RKO (cell line): ENCODE data around the gene IPCEF1.

Experiments
- DNase-seq: peaks from one replicate; pipeline ENCODE4 v3.0.0-alpha.2; 2016; ENCODE audit warnings: low spot score

Gene IPCEF1

DNA sequence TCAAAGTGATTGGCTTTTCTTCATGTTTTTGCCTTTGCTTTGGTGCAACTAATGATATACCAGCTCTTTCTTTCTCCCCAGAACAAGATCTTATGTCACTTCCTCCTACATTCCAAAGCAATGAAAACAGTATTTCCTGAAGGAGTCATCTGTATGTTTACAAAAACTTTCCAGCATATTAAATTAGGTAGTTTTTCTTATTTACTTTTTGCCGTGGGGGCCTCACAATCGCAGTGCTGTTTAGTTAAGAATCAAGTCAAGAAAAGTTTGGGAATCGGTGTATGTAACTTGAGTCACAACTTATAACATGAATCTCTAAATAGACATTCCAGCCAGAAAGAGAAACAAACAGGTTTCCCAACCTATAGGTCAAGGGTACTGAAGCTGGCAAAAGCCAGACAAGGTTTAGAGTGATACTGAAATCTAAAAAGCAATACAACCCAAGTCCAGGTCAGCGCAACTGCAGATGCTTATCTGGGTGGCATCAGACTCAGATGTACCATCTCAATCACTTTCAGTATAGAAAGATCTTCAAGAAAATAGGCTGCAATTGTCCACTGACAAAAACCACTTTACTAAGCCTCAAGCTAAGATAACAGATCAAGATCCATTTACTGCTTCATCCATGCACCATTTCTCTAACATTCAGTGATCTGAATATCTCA is 63.6 kb downstream of the IPCEF1 start:
- DNase-seq = peak; percentile 35

DNA sequence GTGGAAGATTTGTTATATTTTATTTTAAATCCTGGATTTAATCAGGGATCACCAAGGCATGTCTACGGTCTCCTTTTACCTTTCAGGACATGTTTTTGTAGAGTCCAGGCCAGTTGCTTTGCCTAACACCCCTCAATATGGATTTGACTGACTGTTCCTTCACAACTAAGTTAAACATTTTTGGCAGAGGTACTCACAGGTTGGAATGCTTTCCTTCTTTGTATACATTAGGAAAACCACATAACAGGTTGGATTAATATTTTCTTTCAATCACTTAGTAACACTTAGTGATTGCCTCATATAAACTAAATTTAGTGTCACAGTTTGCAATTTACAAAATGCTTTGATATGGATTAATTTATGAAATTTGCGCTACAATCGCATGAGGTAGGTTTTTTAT is 64.5 kb downstream of the IPCEF1 start:
- no peak for DNase-seq

DNA sequence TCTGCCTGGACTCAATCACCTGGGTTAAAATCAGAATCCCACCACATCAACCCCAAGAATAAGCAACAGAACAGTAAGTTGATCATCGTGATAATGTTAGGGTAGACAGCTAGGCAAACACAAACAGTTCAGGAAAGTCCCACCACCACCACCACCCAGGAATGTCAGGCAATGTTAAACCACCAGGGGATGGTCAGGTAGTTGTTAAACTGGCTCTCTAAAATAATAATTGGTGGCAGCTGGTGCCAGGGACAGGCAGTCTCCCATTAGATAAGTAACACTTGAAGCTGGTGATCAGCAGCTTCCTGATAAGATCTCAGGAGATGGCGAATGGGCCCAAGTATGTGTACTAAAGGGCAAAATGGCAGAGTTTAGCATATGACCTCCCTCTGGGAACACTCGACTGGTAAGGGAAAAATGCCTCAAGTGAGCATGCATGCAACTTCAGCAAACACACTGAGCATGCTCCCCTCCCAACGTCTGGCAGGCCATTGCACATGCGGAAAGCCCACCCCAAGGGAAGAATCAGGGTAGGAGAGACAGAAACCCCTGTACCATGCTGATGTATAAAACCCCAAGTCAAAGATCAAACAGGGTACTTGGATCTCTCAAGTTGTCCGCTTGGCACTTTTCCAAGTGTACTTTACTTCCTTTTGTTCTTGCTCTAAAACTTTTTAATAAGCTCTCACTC is 66.6 kb downstream of the IPCEF1 start:
- no peak for DNase-seq

DNA sequence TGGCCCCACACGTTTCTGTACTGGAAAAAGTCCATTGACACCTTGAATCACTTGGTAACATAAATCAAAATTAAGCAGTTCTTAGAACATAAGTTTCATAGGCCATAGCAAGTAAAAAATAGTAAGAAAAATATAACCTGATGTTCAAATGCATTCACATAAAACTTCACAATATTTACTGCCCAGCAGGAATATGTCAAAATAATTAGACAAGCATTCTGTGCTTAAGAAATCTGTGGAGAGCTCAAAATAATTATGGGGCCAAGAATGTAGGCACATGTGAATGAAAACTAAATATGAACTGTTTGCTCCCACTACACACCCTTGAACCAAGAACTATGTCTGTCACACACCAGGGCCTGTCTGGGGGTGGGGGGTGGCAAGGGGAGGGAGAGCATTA is 70.8 kb downstream of the IPCEF1 start:
- no peak for DNase-seq

DNA sequence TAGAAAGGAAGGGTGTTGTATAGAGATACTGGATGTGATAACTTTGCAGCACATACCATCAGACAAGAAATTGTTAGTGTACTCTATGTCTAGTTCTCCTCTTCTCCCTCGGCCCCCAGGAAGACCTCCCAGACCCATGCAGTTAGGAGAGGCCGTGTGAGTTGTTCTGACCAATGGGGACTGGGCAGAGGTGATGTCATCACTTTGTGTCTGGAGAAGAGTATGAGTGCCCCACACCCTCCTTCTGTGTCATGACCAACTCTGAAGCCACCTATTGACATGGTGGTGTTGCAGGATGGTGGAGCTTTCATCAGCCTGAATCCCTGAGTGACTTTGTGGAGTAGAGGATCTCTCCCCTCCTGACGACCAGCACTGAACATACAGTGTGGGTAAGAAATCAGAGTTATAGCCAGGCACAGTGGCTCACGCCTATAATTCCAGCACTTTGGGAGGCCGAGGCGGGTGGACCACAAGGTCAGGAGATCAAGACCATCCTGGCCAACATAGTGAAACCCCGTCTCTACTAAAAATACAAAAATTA is 72.2 kb downstream of the IPCEF1 start:
- no peak for DNase-seq

DNA sequence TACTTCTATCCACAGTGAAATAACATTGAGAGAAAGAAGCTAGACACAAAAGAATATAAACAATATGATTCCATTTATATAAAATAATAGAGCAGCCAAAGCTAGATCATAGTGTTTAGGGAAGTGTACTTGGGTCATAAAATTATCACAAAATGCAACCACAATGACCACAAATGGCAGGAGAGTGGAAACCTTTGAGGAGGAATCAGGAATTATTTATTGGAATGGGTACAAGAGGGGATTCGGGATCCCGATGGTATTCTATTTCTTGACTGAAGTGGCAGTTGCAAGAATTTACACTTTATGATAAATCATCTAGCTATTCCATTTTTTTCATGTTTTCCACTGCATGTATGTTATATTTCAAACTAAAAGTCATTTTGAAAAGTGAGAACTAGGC is 76.1 kb downstream of the IPCEF1 start:
- no peak for DNase-seq

DNA sequence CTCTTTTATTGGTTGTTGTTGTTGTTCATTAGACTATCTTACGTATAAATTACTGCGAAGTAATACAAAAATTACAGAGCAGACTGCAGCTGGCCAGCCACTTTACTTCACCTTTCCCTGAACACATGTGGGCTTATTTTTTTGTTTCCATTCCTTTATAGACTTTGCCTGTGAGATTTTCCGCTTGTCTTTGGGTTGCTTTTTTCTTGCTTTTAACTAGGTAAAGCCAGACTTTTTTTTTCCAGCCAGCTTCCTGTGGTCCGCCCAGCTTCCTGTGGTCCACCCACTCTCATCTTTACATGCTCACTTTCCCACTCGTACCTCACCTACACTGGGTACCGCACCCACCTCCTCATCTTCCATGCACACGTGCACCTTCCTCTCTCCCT is 79.0 kb downstream of the IPCEF1 start:
- no peak for DNase-seq

DNA sequence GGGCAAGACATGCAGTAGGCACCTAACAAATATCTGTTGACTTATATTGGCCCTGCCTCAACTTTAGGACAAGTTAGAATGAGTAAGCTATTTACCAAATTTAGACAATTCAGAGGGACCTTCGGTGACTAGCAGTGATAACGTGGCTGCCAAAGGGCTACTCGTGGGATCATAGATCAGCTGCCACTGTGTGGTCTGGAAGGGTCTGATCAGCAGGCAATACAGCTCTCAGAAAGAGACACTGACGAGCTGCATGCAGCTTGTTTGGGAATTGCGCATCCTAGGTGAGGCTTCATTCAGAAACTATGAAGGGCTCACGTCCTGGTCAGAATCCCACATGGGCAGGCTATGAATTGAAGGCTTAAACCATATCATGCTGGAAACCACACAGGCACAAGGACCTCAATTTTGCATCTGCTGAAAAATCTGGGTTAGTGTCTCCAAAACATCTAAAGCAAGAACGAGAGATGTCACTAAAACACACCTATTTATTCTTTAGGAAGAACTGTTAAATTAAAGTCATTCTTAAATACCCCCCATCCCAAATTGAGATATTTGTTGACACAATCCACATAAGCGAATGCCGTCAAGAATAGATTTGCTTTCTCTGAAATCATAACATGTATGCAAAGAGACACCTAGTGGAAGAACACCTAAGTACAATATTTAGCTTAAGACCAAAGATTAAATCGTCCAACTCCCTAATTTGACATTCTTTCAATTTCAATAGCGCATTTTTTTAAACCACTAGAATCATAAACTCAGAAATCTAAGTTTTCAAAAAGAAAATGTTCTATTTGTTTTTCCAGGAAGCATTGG is 79.6 kb downstream of the IPCEF1 start:
- peak; percentile 70 for DNase-seq

DNA sequence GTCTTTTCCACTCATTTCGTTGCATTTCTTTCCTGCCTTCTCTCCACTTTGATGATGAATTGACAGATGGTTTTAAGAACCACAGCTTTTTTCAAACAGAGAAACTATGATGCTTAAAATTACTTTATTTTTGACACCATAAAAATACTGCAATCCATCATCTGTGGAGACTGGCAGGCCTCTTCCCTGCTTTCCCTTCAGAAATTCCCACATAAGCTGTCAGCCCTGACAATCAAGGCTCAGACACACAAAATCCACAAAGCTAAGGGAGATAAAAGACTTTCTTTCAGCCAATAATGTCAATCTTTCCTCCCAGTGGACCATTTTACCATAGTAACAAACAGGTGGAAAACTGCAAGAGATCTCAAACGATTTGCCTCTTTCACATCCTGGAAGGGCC is 82.4 kb downstream of the IPCEF1 start:
- no peak for DNase-seq

DNA sequence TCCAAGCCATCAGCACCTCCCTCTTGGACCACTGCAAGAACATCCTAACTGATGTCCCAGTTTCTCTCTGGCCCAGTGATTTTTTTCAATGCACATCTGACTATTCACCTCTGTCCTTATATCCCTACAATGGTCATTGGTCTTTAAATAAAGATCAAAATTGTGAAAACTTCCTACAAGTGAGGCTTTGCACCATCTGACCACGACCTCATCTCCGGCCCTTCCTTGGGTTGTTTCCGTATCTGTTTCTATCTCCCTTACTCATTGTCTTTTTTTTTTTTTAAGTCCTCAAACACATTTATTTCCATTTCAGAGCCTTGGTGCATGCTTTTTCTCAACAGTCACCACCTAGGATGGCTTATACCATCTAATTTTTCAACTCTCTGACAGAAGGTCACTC is 88.1 kb downstream of the IPCEF1 start:
- no peak for DNase-seq

DNA sequence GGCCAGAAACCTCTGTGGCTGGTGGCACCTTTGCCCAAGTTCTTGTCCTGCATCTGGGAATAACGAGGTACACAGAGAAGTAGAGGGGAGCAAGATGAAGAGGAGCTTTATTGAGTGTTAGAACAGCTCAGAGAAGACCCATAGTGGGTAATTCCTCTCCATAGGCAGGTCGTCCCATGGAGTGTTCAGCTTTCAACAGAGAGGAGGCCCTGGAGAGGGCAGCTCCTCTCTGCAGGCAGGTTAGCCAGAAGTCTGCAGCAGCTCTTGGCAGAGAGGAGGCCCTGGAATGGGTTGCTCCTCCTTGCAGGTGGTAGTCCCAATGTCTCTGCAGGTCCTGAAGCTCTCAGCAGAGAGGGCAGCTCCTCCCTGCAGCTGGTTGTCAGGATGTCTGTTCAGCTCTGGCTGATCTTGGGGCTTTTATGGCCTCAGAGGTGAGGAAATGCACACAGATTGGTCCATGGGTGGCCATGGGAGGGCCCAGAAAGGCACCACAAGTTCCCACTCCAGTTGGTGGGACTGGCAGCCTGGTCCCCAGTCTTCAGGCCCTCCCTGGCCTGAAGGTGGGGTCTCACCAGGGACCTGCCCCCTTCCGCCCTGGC is 89.0 kb downstream of the IPCEF1 start:
- DNase-seq = no peak

DNA sequence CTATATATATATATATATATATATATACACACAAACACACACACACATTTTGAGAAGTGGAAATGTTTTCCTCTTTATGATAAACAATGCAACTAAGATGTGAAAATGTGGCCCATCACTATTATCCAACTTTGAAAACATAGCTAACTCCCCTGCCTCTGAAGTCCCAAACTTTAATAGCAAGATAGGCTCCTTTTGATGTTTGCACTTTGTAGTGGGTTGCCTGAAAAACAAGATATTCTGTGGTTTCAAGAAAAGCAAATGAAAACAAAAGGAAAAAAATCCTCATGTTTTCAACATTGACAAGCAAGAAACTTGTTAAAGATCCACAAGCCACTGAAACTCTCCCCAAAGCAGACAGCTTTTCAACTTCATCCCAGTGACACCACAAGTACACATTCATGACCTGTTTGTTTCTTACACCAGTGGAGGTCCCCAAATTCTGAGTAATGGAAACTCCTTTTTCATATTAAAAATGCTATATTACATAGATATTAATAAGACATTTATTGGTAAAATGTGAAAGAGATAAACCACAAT is 90.0 kb downstream of the IPCEF1 start:
- no peak for DNase-seq

DNA sequence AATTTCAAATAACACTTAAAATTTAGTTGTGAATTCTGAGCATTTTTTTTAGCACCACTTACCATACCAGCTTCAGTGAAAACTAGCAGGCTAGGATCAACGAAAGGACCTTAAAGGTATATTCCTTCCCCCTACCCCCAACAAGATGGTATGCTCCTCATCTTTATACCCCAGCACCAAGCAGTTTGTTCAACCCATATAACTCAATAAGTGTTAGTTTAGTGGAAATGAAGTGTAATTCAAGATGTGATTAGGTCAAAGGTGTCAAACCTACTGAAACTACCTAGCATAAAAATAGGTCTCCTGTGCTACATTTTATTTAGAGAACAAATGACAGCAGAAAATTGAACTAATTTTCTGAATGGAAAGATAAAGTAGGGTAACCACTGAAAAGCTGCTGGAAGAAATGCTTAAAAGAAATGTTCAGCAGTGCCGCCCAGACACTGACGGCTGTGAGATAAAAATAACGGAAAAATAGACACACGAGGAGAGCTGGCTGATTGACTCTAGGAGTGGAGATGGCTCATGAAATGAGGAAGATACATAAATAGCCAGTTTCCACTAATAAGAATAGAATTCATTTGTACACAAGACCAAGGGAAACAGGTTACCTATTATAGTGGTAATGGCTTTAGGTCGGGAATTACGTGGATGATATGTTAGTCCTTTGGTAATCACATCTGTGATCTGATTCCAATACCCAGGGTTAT is 94.8 kb downstream of the IPCEF1 start:
- DNase-seq = no peak

DNA sequence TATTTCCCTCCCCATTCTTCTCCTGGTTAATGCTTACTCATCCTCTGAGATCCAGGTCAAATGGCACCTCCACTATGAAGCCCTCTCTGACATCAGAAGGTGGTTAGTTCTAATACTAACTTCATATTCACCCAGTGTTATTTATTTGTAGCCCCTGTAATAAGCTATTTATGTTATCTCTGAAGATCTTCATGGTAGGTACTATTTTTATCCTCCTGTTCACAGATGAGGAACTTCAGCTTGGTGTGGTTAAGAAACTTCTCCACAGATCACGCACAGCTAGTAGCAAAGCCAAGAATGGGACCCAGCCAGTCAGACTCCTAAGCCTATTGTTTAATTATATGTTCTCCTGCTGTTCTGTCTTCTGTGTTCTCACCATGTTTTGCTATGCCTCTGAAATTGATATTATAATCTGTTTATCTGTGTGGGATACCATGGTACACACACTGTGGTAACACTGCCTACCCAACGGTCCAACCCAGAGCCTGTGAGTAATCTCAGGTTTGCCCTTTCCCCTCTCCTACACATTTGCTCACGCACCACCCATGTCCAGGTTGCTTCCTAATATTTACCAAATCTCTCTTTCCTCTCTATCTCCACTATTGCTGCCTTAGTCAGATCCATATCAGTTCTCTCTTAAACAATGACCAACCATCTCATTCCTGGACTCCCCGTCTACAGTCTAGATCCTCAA is 98.4 kb downstream of the IPCEF1 start:
- no peak for DNase-seq

DNA sequence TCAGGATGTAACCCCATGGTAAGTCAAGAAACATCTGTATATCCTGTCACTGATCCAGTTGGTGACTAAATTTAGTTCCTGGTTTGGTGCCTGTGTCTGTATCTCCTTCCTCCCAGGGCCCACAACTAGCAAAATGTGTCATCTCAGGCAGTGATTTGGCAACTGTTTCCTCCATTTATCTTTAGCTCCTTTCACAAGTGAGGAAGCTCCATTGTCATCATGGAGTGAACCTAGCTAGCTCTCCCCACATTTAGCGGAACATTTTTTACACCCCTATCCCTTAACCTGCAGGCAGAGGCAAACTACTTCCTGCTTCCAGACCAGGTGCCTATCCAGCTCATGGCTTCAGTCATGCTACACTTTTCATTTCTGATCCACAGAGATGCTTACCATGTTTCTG is 99.5 kb downstream of the IPCEF1 start:
- DNase-seq = no peak

DNA sequence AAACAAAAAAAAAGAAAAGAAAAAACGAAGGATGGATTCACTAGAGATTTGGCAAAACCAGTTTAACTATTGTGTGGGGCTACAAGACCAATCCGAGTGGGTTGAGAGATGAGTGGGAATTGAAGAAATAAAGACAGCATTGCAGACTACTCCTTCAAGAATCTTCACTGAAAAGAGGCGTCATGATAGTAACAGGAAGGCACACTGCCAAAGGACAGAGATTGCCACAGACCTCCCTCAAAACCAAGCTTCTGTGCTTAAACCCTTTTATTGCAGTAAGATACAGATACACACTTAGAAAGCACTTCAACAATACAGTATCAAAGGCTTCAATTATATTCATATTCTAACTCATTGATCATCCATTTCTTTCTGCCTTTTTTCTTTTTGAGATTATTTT is 103.9 kb downstream of the IPCEF1 start:
- no peak for DNase-seq

DNA sequence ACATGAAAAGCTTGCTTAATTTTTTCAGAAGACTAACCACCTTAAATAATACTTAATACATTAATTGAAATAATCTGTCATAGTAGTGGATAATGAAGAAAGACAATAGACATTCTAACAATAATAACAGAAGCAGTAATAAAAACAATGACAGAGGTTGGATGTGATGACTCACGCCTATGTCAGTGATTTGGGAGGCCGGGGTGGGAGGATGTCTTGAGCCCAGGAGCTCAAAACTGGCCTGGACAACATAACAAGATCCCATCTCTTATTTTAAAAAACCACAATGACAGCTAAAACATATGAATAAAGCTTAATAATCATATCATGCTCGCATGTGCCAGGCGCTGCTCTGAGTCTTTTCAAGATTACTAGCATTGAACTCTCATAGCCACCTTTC is 105.5 kb downstream of the IPCEF1 start:
- no peak for DNase-seq

DNA sequence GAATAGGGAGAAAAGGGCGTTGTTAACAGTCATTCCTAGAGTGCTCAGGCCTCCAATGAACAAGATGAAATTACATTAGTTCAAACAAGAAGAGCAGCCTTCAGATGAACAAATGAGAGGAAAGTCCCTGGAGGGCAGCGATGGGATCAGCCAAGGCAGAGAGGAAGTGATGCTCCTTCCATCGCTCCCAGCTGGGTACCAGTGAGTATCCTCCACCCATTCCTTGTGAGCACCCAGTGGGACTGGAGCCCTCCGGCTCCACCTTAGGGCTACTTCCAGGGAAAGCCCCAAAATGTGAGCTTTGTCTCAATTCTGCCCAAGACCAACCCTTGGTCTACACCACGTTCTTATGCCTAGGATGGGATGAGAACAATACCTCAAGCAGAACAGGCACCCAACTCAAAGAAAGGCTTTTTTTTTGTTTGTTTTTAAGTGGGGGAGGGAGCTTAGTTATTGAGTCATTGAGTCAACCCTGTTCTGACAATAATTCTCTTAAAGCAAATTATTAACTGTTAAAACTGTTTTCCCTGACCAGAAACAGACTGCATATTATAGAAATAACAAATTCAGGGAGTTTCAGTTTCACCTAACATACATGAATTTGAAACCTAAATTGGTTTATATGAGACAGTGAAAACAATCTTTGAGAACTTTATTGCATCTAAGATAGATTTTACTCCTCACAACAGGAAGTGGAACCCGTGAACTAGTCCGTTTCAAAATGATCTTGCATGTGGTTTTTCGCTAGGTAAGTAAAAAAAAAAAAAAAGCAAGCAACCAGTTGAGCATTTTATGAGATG is 106.9 kb downstream of the IPCEF1 start:
- no peak for DNase-seq

DNA sequence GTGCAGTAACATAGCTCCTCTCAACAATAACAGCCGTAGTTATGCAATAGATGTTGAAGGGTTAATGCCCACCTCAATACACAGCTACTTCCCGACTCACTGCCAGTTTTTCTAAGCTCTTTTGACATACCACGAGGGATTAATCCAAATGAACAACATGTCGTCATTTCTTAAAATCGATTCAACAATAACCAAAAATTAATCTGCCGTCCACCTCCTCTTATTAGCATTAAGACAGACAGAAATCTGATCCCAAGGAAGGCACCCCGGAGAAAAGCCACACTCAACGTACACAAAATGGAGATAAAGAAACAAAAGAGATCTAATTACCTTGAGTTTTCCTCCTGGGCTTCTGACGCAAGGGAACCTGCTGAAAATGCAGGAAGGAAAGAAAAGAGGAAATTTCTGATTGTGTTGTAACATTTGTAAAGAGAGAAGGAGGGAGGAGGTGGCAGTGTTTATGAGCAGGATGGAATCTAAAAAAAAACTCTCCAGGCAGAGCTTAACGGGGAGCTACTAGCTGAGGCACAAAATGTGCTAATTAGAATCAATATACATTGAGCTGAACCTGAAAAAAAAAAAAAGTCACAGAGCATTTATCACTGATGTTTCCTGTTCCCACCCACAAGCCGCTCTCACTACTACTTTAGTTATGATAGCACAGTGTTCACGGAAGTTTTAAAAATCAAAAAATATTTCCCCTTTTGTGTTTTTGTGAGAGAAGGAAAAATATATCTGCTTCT is 109.3 kb downstream of the IPCEF1 start:
- no peak for DNase-seq
